Ishikawa (cell line): Measurements from ENCODE around the gene NTPCR.

Experiments
- CEBPB ChIP-seq: IDR thresholded peaks from 2 replicates; pipeline ENCODE4 v1.6.1; 2012
- CREB1 ChIP-seq: IDR thresholded peaks from 2 replicates; pipeline ENCODE4 v1.6.1; 2012; ENCODE audit warnings: low read depth
- EGR1 ChIP-seq: IDR thresholded peaks from 2 replicates; pipeline ENCODE4 v1.6.1; 2012
- EP300 ChIP-seq: IDR thresholded peaks from 2 replicates; pipeline ENCODE4 v1.6.1; 2012; ENCODE audit warnings: borderline replicate concordance
- FOXM1 ChIP-seq: IDR thresholded peaks from 2 replicates; pipeline ENCODE4 v1.6.1; 2012; ENCODE audit warnings: low read depth, borderline replicate concordance
- NFIC ChIP-seq: IDR thresholded peaks from 2 replicates; pipeline ENCODE4 v1.6.1; 2012
- RAD21 ChIP-seq: IDR thresholded peaks from 2 replicates; pipeline ENCODE4 v1.6.1; 2012; ENCODE audit warnings: low read depth
- TAF1 ChIP-seq: IDR thresholded peaks from 2 replicates; pipeline ENCODE4 v1.6.1; 2012; ENCODE audit warnings: low read depth, mild to moderate bottlenecking
- TCF12 ChIP-seq: IDR thresholded peaks from 2 replicates; pipeline ENCODE4 v1.6.1; 2012; ENCODE audit warnings: low read depth
- TEAD4 ChIP-seq: IDR thresholded peaks from 2 replicates; pipeline ENCODE4 v1.6.1; 2012
- YY1 ChIP-seq: IDR thresholded peaks from 2 replicates; pipeline ENCODE4 v1.6.1; 2012; ENCODE audit warnings: low read depth
- ZBTB7A ChIP-seq: IDR thresholded peaks from 2 replicates; pipeline ENCODE4 v1.6.1; 2012; ENCODE audit warnings: low read depth
- TF ChIP-seq, protein P1 (sequence below): IDR thresholded peaks from 2 replicates; pipeline ENCODE4 v1.6.1; 2012
- TF ChIP-seq, protein P2 (sequence below): IDR thresholded peaks from 2 replicates; pipeline ENCODE4 v1.6.1; 2012
- TF ChIP-seq, protein P3 (sequence below): IDR thresholded peaks from 2 replicates; pipeline ENCODE4 v1.6.1; 2012; ENCODE audit warnings: low read depth, mild to moderate bottlenecking

Gene NTPCR

DNA sequence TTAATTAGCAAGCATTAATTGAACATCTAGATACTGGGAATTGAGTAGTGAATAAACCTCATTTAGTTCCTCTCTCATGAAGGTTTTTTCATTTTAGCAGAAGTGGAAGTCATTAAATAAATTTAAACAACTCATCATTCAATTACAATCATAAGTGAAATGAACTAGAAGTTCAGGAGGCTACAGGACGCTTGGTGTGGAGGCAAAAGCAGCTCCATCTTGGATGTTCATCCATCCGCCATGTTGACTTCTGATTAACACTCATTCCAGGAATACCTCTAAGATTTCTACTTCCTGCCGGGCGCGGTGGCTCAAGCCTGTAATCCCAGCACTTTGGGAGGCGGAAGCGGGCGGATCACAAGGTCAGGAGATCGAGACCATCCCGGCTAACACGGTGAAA lies 11.5 kb upstream of the NTPCR start:
- no peak for TF ChIP-seq RAD21

DNA sequence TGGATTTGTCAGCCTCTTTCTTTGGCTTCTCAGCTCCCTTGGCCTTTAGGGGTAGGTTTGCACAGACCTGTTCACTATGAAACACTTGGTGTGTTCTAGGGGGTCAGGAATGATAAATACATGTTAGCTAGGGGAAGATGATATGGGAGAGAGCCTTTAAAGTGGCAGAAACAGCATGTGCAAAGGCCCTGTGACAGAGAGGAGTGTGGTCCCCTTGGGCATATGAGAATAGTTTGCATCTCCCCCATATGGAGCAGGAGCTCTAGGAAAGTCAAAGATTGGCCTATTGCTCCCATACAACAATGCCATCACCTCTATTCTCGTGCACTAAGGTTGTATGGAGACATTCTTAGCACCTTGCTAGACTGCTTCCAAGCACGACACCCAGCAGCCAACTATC lies 10.7 kb upstream of the NTPCR start:
- TF ChIP-seq TAF1: no peak

DNA sequence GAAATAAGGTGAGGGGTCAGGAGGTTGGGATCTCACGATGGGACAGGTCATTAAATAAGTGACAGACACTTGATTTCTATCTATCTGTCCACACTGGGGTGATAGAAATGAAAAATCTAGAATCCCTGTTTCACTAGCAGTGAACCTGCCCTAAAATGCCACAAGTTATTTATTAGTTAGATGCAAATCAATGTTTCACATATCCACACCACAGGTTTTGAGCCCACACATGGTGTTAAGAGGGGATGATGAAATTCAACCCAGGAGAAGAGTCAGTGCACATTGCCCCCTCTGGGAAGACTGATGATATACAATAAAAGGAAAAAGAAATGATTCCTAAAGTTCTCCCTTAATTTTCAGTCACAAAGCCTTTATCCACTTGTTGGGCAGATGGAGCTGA lies 10.1 kb upstream of the NTPCR start:
- TF ChIP-seq TAF1 (no peak), TEAD4 (no peak)

DNA sequence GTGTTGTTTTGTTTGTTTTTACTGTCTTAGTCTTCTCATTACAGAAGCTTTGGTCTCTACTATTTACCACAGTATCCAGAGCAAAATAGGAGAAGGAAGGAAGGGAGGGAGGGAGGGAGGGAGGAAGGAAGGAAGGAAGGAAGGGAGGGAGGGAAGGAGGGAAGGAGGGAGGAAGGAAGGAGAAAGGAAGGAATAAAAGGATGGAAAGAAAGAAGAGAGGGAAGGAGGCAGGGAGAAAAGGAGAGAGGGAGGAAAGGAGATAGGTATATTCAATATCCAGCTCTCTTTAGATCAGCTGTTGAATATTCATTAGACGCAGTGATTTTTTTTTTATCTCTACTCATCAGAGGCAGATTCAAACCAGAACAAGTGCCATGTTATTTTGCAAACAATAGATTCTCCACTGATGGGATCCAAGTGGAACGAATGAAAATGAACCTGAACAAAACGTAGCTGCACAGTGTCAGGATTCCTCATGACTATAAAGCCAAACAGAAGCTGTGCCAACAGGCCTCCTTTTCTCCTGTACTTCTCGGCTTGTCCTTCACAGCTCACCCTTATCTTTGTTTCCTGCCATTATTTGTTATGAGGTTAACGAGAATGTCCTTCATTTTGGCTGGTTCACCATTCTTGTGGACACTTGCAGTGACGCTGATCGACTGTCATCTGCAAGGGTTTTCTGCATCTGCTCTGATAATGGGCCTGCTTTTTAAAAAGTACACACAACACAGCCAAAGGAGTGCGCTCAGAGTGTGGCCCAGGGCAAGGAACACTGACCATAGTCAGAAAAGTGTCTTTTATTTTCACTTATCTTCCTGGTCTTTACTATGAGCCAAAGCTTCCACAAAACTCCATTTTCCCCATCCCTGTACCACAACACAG lies 7.8 kb upstream of the NTPCR start:
- TF ChIP-seq CREB1 (no peak), TEAD4 (no peak), TCF12 (no peak), YY1 (no peak), NFIC (no peak), ZBTB7A (no peak), FOXM1 (no peak), RAD21 (no peak), TAF1 (no peak), CEBPB (no peak), EP300 (no peak), EGR1 (no peak)
- TF ChIP-seq, protein P1, sequence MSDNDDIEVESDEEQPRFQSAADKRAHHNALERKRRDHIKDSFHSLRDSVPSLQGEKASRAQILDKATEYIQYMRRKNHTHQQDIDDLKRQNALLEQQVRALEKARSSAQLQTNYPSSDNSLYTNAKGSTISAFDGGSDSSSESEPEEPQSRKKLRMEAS: no peak
- TF ChIP-seq, protein P2, sequence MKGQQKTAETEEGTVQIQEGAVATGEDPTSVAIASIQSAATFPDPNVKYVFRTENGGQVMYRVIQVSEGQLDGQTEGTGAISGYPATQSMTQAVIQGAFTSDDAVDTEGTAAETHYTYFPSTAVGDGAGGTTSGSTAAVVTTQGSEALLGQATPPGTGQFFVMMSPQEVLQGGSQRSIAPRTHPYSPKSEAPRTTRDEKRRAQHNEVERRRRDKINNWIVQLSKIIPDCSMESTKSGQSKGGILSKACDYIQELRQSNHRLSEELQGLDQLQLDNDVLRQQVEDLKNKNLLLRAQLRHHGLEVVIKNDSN: no peak
- TF ChIP-seq, protein P3, sequence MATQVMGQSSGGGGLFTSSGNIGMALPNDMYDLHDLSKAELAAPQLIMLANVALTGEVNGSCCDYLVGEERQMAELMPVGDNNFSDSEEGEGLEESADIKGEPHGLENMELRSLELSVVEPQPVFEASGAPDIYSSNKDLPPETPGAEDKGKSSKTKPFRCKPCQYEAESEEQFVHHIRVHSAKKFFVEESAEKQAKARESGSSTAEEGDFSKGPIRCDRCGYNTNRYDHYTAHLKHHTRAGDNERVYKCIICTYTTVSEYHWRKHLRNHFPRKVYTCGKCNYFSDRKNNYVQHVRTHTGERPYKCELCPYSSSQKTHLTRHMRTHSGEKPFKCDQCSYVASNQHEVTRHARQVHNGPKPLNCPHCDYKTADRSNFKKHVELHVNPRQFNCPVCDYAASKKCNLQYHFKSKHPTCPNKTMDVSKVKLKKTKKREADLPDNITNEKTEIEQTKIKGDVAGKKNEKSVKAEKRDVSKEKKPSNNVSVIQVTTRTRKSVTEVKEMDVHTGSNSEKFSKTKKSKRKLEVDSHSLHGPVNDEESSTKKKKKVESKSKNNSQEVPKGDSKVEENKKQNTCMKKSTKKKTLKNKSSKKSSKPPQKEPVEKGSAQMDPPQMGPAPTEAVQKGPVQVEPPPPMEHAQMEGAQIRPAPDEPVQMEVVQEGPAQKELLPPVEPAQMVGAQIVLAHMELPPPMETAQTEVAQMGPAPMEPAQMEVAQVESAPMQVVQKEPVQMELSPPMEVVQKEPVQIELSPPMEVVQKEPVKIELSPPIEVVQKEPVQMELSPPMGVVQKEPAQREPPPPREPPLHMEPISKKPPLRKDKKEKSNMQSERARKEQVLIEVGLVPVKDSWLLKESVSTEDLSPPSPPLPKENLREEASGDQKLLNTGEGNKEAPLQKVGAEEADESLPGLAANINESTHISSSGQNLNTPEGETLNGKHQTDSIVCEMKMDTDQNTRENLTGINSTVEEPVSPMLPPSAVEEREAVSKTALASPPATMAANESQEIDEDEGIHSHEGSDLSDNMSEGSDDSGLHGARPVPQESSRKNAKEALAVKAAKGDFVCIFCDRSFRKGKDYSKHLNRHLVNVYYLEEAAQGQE: no peak

DNA sequence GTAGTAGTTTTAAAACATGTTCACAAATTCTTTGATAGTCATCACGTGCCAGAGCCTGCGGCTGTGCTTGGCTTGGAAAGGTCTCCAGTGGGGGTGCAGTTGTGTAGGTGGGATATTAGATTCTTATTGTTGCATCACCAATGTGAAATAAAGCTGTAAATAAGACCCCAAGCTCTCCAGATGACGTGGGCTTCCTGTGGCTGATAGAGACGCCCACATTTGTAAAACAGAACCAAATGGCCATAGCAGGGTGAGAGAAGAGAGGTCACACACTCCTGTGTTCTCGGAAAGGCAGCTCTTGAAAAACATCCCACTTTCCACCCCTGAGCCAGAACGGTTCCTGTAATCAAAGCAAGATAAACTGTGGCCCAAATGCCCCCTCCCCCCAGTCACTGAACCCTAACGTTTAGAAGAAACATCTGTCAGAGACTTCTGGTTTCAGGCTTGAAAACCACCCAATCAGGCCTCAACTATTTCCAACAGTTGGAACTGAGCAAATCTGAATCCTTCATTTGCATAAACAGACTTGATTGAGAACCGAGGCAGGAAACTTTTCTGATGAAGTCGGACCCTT lies 6.6 kb upstream of the NTPCR start:
- no peak for TF ChIP-seq YY1

DNA sequence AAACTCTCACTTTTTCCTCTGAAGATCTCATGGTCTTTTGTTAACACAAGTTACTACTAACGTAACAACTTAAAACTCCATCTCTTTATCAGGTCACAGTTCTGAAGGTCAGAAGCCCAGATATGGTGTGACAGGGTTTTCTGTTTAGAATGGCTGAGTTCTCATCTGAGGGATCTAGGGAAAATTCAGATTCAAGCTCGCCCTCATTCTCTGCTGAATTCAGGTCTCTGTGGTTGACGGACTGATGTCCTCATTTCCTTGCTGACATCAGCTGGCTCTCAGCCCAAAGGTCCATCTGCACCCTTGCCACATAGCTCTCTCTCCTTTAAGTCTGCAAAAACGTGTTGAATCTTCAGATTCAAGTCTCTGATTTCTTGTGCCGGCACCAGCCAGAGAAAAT lies 6.1 kb upstream of the NTPCR start:
- TF ChIP-seq, protein P1: no peak
- TF ChIP-seq EGR1 (no peak), TEAD4 (no peak), NFIC (no peak)

DNA sequence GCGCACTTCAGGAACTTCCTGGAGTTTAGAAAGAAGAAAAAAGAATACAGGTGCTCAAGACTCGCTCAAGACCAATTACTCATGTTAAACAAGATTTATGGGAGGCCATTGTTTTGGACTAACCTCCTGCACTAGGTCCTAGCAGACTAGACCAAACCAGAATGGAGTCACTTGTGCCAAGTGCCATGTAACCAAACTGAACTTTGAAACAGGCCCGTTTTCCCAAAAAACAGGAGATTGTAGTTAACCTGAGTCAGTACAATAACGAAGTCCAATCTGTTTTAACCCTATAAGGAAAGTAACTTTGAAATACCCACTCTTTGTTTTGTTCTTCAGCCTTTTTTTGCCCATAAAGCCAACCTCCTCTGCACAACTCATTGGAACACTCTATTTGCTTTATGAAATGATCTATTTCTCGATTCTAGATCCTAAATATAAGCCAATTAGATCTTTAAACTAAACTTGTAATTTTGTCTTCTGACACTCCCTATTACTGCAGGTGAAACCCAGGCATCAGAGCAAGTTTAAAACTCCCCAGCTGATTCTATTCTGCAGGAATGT lies 695 bp upstream of the NTPCR start:
- TF ChIP-seq EP300: no peak
- TF ChIP-seq, protein P3: no peak
- no peak for TF ChIP-seq FOXM1
- TF ChIP-seq ZBTB7A: no peak
- TF ChIP-seq, protein P1: no peak
- no peak for TF ChIP-seq EGR1
- no peak for TF ChIP-seq TCF12
- TF ChIP-seq NFIC: no peak
- no peak for TF ChIP-seq TEAD4
